CD4-positive, alpha-beta T cell treated with Interleukin-6 for 4 hours (primary cell): ENCODE data around the gene RPL12.
A peak's percentile ranks its signal among the peaks of the same experiment; 100 is the strongest.

Experiments
- DNase-seq: peaks from one replicate; pipeline ENCODE4 v3.0.0-alpha.2; 2020; ENCODE audit warnings: mixed read lengths

Gene RPL12

DNA sequence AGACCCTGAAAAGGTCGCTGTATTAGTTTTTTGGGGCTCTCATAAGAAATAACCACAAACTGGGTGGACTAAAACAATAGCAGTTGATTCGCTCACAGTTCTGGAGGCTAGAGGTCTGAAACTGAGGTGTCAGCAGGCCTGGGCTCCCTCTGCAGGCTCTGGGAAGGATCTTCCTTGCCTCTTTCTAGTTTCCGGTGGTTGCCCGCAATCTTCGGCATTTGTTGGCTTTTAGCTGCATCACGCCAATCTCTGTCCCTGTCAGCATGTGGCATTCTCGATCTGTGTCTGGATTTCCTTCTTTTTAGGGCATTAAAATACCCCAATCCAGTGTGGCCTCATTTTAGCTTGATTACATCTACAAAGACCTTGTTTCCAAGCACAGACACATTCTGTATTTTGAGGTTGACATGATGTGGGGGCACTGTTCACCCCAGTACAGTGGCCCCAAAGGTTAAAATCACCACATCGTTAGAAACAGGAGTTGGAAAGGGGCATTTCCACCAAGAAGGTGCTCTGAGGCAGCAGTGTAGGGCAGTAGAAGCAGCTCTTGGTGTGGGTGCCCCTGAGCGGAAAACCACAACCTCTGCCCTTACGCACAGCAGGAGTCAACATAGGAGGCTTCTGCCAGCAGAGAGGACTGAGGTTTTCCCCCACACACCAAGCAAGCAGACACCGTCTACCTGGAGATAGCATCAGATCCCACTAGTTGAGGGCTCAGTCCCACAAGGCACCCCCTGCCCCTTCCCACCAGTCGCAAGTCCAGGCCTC is 13.5 kb downstream of the RPL12 start:
- DNase-seq, result peak; percentile 34

GRCh38 chr9:127430415-127430814 is 20.8 kb downstream of the RPL12 start:
- DNase-seq, result no peak

- no peak for DNase-seq
These were observed 22.9 kb downstream of the RPL12 start for GRCh38 chr9:127428348-127428747.

DNA sequence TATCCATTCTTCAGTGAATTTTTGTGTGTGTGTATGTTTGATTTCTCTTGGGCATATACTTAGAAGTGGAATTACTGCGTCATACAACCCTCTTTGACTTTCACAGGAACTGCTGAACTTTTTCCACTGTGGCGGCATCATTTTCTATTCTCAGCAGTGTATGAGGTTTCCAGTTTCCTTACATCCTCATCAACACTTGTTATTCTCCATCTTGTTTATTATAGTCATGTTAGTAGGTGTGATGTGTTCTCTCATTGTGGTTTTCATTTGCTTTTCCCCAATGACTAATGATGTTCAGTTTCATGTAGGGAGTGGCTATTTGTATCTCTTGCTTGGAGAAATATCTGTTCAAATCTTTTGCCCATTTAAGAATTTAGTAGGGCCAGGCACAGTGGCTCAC is 24.4 kb downstream of the RPL12 start:
- no peak for DNase-seq

DNA sequence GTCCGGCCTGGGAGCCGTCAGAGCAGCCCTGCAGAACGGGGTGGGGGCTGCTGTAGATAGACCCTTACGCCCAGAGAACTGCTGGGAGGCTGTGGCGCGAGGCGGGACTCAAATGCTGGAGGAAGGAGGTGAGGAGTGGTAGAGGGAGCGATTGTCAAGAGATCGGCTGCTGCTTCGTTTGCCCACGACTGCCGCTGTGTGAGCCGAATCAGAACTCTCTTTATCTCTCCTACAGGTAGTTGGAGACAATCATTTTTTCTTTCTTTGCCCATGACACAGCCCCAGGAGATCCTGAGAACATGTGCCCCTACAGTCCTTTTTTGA is 26.6 kb downstream of the RPL12 start:
- DNase-seq, result peak; percentile 45

GRCh38 chr9:127423934-127424675 is 27.1 kb downstream of the RPL12 start, which contains the start of gene ZNF79:
Gene ZNF79 (plus strand): TSS chr9:127424382. CDS start chr9:127424788, 406 bp downstream.
- peak; percentile 91 for DNase-seq

DNA sequence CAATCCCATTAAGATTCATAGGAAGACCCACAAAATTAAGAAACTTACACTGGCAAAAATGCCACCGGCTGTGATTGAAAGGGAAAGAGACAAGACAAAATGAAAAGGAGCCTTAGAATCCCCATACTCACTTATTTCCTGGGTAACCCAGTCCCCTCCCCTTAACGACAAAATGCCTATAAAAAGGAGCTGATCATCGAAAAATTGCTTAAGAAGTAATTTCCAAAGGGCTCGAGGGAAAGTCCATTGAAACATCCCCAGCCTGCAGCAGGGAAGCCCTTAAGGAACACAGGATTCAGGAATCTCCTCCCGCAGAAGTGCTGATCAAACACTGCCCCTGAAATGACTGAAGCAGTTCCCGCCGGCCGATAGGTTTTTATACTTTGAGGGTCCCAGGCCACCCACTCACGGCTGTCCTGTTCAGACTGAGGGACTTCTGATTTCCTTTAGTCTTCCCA is 27.7 kb downstream of the RPL12 start:
- DNase-seq, result no peak

GRCh38 chr9:127422787-127423186 is 28.4 kb downstream of the RPL12 start:
- no peak for DNase-seq

DNA sequence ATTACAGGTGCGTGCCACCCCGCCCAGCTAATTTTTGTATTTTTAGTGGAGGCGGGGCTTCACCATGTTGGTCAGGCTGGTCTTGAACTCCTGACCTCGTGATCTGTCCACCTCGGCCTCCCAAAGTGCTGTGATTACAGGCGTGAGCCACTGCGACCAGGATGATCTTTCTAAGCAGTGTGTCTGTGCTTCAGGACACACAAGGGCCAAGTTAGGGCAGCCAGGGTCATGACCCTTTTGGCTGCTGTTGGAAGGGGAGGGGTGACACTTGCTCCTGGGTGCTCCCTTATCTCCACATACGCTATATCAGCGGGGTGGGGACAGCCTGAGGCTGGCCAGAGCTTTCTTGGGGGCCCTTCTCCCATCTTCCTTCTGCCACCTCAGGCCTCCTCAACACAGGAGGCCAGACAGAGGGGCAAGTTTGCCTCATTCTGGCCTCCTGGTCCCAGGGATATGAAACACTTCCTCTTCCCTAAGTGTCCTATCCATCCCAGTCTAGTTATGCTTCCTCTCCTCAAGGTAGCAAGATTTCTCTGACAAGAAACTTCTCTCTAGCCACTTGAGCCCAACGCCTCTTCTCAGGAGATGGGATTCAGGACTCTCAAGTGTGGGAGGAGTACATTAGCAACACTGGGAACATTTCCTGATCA is 28.9 kb downstream of the RPL12 start:
- no peak for DNase-seq

DNA sequence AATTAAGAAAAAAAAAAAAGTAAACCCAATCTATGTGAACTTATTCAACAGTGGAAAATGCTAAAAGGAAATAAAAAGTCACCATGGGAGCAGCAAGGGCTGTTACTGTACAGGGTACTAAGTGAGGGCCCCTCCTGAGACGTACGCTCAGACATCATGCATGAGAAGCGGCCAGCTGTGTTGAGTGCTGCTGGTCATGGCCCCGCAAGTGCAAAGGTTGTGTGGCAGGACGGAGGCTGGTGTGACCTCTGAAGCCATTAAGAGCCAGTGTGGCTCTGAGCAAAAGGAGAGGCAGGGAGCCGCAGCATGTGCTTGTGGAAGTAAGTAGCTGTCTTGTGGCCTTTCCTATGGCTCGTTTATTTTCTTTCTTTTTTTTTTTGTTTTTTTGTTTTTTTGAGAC is 30.1 kb downstream of the RPL12 start:
- DNase-seq, result no peak

- no peak for DNase-seq
These were observed 31.9 kb downstream of the RPL12 start for GRCh38 chr9:127419348-127419747.

GRCh38 chr9:127418037-127418471 is 33.2 kb downstream of the RPL12 start:
- peak; percentile 56 for DNase-seq

GRCh38 chr9:127417131-127418036 is 33.8 kb downstream of the RPL12 start:
- DNase-seq, result no peak

- no peak for DNase-seq
These were observed 35.5 kb downstream of the RPL12 start for GRCh38 chr9:127415657-127416056.

DNA sequence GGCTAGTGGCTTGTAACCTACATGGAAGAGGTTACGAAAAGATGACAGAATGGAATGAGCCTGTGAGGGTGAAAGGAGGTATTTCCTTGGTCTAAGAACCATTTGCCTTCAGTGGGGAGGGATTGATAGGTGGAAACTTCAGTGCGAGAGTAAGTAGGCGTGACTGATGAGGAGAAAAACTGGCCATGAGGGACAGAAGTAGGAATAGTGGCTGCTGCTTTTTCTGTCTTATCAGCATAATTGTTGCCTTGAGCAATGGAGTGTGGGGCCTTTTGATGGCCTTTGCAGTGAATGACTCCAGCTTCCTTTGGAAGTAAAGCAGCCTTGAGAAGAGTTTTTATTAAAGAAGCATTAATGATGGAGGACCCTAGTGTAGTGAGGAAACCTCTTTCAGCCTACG is 36.1 kb downstream of the RPL12 start:
- no peak for DNase-seq

GRCh38 chr9:127411122-127411521 is 40.1 kb downstream of the RPL12 start:
- DNase-seq, result no peak

- no peak for DNase-seq
These were observed 43.7 kb downstream of the RPL12 start for GRCh38 chr9:127407492-127407843.

- DNase-seq, result no peak
These were observed 44.3 kb downstream of the RPL12 start for GRCh38 chr9:127406799-127407491.

DNA sequence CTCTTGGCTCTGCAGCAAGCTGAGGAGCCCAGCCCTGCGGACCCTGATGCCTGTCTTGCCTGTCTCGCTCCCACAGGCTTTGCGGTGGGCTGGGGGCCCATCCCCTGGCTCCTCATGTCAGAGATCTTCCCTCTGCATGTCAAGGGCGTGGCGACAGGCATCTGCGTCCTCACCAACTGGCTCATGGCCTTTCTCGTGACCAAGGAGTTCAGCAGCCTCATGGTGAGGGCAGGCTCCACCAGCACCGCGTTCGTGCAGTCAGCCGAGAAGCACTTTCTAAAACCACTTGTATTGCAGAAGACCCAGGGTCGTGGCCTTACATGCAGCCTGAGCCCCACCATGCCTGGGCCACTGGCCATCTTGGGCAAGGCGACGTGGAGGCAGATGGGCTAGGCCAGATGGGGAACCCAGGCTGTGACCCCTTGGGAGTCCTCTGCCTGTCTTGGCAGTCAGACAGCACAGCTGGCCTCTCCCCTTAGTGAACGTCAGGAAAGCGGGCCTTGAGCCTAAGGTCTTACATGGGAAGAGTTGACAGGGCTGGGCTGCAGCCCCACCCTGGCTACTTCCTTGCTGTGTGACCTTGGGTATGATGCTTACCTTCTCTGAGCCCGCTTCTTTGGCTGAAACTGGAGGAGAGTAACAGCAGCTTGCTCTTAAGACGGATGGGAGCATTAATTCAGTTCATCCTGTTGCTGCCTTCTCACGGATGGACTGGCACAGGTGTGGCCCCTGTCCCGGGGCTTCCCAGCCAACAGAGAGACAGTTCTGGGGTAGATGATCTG is 45.7 kb downstream of the RPL12 start:
- no peak for DNase-seq

- DNase-seq, result no peak
These were observed 46.6 kb downstream of the RPL12 start for GRCh38 chr9:127404631-127405030.

GRCh38 chr9:127403507-127404192 is 47.6 kb downstream of the RPL12 start:
- no peak for DNase-seq
